ENCODE data around the gene ELSPBP1. TPM values are rescaled to one million over a fixed set of nuclear protein-coding genes. Genes with fewer than 3 reads are reported as not detected.

ELSPBP1 gene
- polyA plus RNA-seq, 1 of the 3 experiments (the other 2 are of a cell fraction) = not detected

- peaks cover 46% of the 10 kb centered on the region for H3K27me3 ChIP-seq (ENCODE audit: insufficient read depth)
- H3K9me3 ChIP-seq = no peaks in the 10 kb centered on the region
- no peak for TF ChIP-seq MAX (IDR thresholded peaks at IDR 0.05; ENCODE audit: low read depth)
- no peak for TF ChIP-seq RFX5 (IDR thresholded peaks at IDR 0.05; ENCODE audit: low read length)
- TF ChIP-seq POLR2AphosphoS5 (IDR thresholded peaks at IDR 0.05; ENCODE audit: low read depth, low read length) = no peak
- TF ChIP-seq RCOR1 (IDR thresholded peaks at IDR 0.05; ENCODE audit: low read length) = no peak
- TF ChIP-seq GABPA (IDR thresholded peaks at IDR 0.05; ENCODE audit: low read depth) = no peak
- TF ChIP-seq NFIC (IDR thresholded peaks at IDR 0.05; ENCODE audit: borderline replicate concordance) = no peak
- TF ChIP-seq, protein P1, sequence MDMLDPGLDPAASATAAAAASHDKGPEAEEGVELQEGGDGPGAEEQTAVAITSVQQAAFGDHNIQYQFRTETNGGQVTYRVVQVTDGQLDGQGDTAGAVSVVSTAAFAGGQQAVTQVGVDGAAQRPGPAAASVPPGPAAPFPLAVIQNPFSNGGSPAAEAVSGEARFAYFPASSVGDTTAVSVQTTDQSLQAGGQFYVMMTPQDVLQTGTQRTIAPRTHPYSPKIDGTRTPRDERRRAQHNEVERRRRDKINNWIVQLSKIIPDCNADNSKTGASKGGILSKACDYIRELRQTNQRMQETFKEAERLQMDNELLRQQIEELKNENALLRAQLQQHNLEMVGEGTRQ (IDR thresholded peaks at IDR 0.05; ENCODE audit: borderline replicate concordance, low read depth, low read length) = no peak
- H3K9me2 ChIP-seq = no peaks in the 10 kb centered on the region
- H3K79me2 ChIP-seq (ENCODE audit: insufficient read depth) = no peaks in the 10 kb centered on the region
- DNase-seq = no peak
- 22% methylated on average over 6 of the region's 6 CpGs for WGBS (ENCODE audit: low lambda C conversion rate)
- H4K20me1 ChIP-seq (ENCODE audit: insufficient read depth) = no peaks in the 10 kb centered on the region
- H2AFZ ChIP-seq (ENCODE audit: low read depth) = no peak overlapping the region
- H3K4me2 ChIP-seq = no peak overlapping the region
- H3K9ac ChIP-seq = no peak overlapping the region
- no peak overlapping the region for H3K4me3 ChIP-seq (ENCODE audit: low read depth in 2 of 2, low read length in 1 of 2)
- POLR2A ChIA-PET = no interaction called here
- H3K36me3 ChIP-seq (replicated peaks in 1 of 2; ENCODE audit: control insufficient read depth in 1 of 2, insufficient read depth in 2 of 2, low read length in 1 of 2) = no peaks in the 10 kb centered on the region
- CTCF ChIA-PET = no interaction called here
- H3F3A ChIP-seq (replicated peaks; ENCODE audit: insufficient read depth) = no peaks in the 10 kb centered on the region
- H3K4me1 ChIP-seq (ENCODE audit: control insufficient read depth in 1 of 2, insufficient read depth in 2 of 2, low read depth in 1 of 2, low read length in 1 of 2) = no peaks in the 10 kb centered on the region
- H3K27ac ChIP-seq (ENCODE audit: low read depth in 2 of 2, low read length in 1 of 2) = no peak overlapping the region
These were observed 64.9 kb downstream of the ELSPBP1 start for GRCh38 chr19:48059331-48059730.

GRCh38 chr19:48060381-48060780, 65.9 kb downstream of the ELSPBP1 start:
- 14% methylated on average over 5 of the region's 5 CpGs for WGBS (ENCODE audit: low lambda C conversion rate)
- no peaks in the 10 kb centered on the region for H3K79me2 ChIP-seq (ENCODE audit: insufficient read depth)
- CTCF ChIA-PET = no interaction called here
- no peaks in the 10 kb centered on the region for H3K9me3 ChIP-seq
- H3K9me2 ChIP-seq = no peaks in the 10 kb centered on the region
- H3K4me3 ChIP-seq (ENCODE audit: low read depth in 2 of 2, low read length in 1 of 2) = no peak overlapping the region
- H3F3A ChIP-seq (replicated peaks; ENCODE audit: insufficient read depth) = no peaks in the 10 kb centered on the region
- no peaks in the 10 kb centered on the region for H3K36me3 ChIP-seq (replicated peaks in 1 of 2; ENCODE audit: control insufficient read depth in 1 of 2, insufficient read depth in 2 of 2, low read length in 1 of 2)
- no peak overlapping the region for H3K27ac ChIP-seq (ENCODE audit: low read depth in 2 of 2, low read length in 1 of 2)
- no peaks in the 10 kb centered on the region for H3K4me1 ChIP-seq (ENCODE audit: control insufficient read depth in 1 of 2, insufficient read depth in 2 of 2, low read depth in 1 of 2, low read length in 1 of 2)
- POLR2A ChIA-PET = no interaction called here
- H3K4me2 ChIP-seq = no peak overlapping the region
- no peaks in the 10 kb centered on the region for H4K20me1 ChIP-seq (ENCODE audit: insufficient read depth)
- no peak overlapping the region for H2AFZ ChIP-seq (ENCODE audit: low read depth)
- peaks cover 45% of the 10 kb centered on the region for H3K27me3 ChIP-seq (ENCODE audit: insufficient read depth)
- H3K9ac ChIP-seq = no peak overlapping the region
- DNase-seq = no peak
- TF ChIP-seq YY1 (IDR thresholded peaks at IDR 0.05; ENCODE audit: low read depth) (no peak), SIN3A (IDR thresholded peaks at IDR 0.05; ENCODE audit: borderline replicate concordance, low read depth, low read length) (no peak), CTCF (IDR thresholded peaks at IDR 0.05) (no peak), NFIC (IDR thresholded peaks at IDR 0.05; ENCODE audit: borderline replicate concordance) (no peak), TEAD4 (IDR thresholded peaks at IDR 0.05; ENCODE audit: borderline replicate concordance, insufficient read depth) (no peak), RCOR1 (IDR thresholded peaks at IDR 0.05; ENCODE audit: low read length) (no peak), TCF12 (IDR thresholded peaks at IDR 0.05) (no peak), RXRA (IDR thresholded peaks at IDR 0.05; ENCODE audit: borderline replicate concordance, low read depth) (no peak), FOXJ3 (CRISPR knock-in tag; IDR thresholded peaks at IDR 0.05) (no peak), MEF2A (IDR thresholded peaks at IDR 0.05; ENCODE audit: borderline replicate concordance, low read depth) (no peak), GATA2 (CRISPR knock-in tag; IDR thresholded peaks at IDR 0.05) (no peak), ZBTB33 (IDR thresholded peaks at IDR 0.05; ENCODE audit: borderline replicate concordance, low read depth) (no peak), NRF1 (IDR thresholded peaks at IDR 0.05; ENCODE audit: low read depth, low read length) (no peak)
- TF ChIP-seq, protein P2, sequence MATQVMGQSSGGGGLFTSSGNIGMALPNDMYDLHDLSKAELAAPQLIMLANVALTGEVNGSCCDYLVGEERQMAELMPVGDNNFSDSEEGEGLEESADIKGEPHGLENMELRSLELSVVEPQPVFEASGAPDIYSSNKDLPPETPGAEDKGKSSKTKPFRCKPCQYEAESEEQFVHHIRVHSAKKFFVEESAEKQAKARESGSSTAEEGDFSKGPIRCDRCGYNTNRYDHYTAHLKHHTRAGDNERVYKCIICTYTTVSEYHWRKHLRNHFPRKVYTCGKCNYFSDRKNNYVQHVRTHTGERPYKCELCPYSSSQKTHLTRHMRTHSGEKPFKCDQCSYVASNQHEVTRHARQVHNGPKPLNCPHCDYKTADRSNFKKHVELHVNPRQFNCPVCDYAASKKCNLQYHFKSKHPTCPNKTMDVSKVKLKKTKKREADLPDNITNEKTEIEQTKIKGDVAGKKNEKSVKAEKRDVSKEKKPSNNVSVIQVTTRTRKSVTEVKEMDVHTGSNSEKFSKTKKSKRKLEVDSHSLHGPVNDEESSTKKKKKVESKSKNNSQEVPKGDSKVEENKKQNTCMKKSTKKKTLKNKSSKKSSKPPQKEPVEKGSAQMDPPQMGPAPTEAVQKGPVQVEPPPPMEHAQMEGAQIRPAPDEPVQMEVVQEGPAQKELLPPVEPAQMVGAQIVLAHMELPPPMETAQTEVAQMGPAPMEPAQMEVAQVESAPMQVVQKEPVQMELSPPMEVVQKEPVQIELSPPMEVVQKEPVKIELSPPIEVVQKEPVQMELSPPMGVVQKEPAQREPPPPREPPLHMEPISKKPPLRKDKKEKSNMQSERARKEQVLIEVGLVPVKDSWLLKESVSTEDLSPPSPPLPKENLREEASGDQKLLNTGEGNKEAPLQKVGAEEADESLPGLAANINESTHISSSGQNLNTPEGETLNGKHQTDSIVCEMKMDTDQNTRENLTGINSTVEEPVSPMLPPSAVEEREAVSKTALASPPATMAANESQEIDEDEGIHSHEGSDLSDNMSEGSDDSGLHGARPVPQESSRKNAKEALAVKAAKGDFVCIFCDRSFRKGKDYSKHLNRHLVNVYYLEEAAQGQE (IDR thresholded peaks at IDR 0.05; ENCODE audit: low read depth, low read length) = no peak
- TF ChIP-seq, protein P1 (IDR thresholded peaks at IDR 0.05; ENCODE audit: borderline replicate concordance, low read depth, low read length) = no peak
